ENCODE data around the gene CHERP. TPM values are rescaled to one million over a fixed set of nuclear protein-coding genes. Genes with fewer than 3 reads are reported as not detected.

Gene CHERP
- total and polyA plus RNA-seq, 2 donors (not counting 1 experiment from before 2014, with no cell fraction given), result 2.4 to 6.1 TPM

- Histone ChIP-seq H3K4me3 (replicated peaks in 1 of 4; ENCODE audit: control extremely low read depth in 1 of 4, insufficient read depth in 1 of 4, low read depth in 3 of 4, low read length in 4 of 4) (no peak overlapping the region), H4K20me1 (ENCODE audit: control insufficient read depth, extremely low read depth, insufficient read depth, low read length) (no peaks in the 10 kb centered on the region), H3K79me2 (ENCODE audit: control insufficient read depth, insufficient read depth, low read length) (no peaks in the 10 kb centered on the region), H3K27me3 (ENCODE audit: control insufficient read depth, insufficient read depth, low read length) (no peaks in the 10 kb centered on the region), H3K4me2 (ENCODE audit: extremely low read depth, insufficient read depth, low read length) (no peak overlapping the region), H3K4me1 (ENCODE audit: control insufficient read depth, extremely low read depth, insufficient read depth, low read length) (no peaks in the 10 kb centered on the region), H2AFZ (ENCODE audit: low read length) (no peak overlapping the region), H3K27ac (ENCODE audit: insufficient read depth, low read length) (no peak overlapping the region), H3K36me3 (ENCODE audit: control insufficient read depth, insufficient read depth, low read length) (no peaks in the 10 kb centered on the region), H3K9ac (ENCODE audit: insufficient read depth, low read length) (no peak overlapping the region), H3K9me3 (ENCODE audit: control insufficient read depth, insufficient read depth, low read depth, low read length) (no peaks in the 10 kb centered on the region)
- DNase-seq (ENCODE audit: low read depth in 2 of 2), result no peak
- TF ChIP-seq EZH2 (IDR thresholded peaks at IDR 0.05; ENCODE audit: low read length, missing control alignments), result no peak
Measured at GRCh38 chr19:16482745-16483144, 59.5 kb downstream of the CHERP start.

GRCh38 chr19:16477311-16477710 lies 64.9 kb downstream of the CHERP start:
- H3K4me2 ChIP-seq (ENCODE audit: extremely low read depth, insufficient read depth, low read length), result no peak overlapping the region
- TF ChIP-seq EZH2 (IDR thresholded peaks at IDR 0.05; ENCODE audit: low read length, missing control alignments) (no peak), CTCF (conservative IDR thresholded peaks at IDR 0.05 in 1 of 2, IDR thresholded peaks at IDR 0.05 in 1 of 2; ENCODE audit: low read depth in 1 of 2, low read length in 2 of 2) (no peak)
- no peak for DNase-seq (ENCODE audit: low read depth in 2 of 2)
- no peak overlapping the region for H2AFZ ChIP-seq (ENCODE audit: low read length)
- H3K4me1 ChIP-seq (ENCODE audit: control insufficient read depth, extremely low read depth, insufficient read depth, low read length), result peaks cover under 1% of the 10 kb centered on the region
- no peaks in the 10 kb centered on the region for H3K27me3 ChIP-seq (ENCODE audit: control insufficient read depth, insufficient read depth, low read length)
- no peak overlapping the region for H3K9ac ChIP-seq (ENCODE audit: insufficient read depth, low read length)
- no peaks in the 10 kb centered on the region for H3K79me2 ChIP-seq (ENCODE audit: control insufficient read depth, insufficient read depth, low read length)
- H3K36me3 ChIP-seq (ENCODE audit: control insufficient read depth, insufficient read depth, low read length), result no peaks in the 10 kb centered on the region
- H3K9me3 ChIP-seq (ENCODE audit: control insufficient read depth, insufficient read depth, low read depth, low read length), result no peaks in the 10 kb centered on the region
- H4K20me1 ChIP-seq (ENCODE audit: control insufficient read depth, extremely low read depth, insufficient read depth, low read length), result no peaks in the 10 kb centered on the region
- H3K27ac ChIP-seq (ENCODE audit: insufficient read depth, low read length), result no peak overlapping the region
- H3K4me3 ChIP-seq (replicated peaks in 1 of 4; ENCODE audit: control extremely low read depth in 1 of 4, insufficient read depth in 1 of 4, low read depth in 3 of 4, low read length in 4 of 4), result no peak overlapping the region

GRCh38 chr19:16476401-16476800 lies 65.8 kb downstream of the CHERP start:
- no peak overlapping the region for H3K27ac ChIP-seq (ENCODE audit: insufficient read depth, low read length)
- H3K4me1 ChIP-seq (ENCODE audit: control insufficient read depth, extremely low read depth, insufficient read depth, low read length), result peaks cover 3% of the 10 kb centered on the region
- H2AFZ ChIP-seq (ENCODE audit: low read length), result no peak overlapping the region
- H4K20me1 ChIP-seq (ENCODE audit: control insufficient read depth, extremely low read depth, insufficient read depth, low read length), result no peaks in the 10 kb centered on the region
- H3K79me2 ChIP-seq (ENCODE audit: control insufficient read depth, insufficient read depth, low read length), result peaks cover 1% of the 10 kb centered on the region
- no peak overlapping the region for H3K4me2 ChIP-seq (ENCODE audit: extremely low read depth, insufficient read depth, low read length)
- no peak for DNase-seq (ENCODE audit: low read depth in 2 of 2)
- H3K4me3 ChIP-seq (replicated peaks in 1 of 4; ENCODE audit: control extremely low read depth in 1 of 4, insufficient read depth in 1 of 4, low read depth in 3 of 4, low read length in 4 of 4), result no peak overlapping the region
- H3K9me3 ChIP-seq (ENCODE audit: control insufficient read depth, insufficient read depth, low read depth, low read length), result no peaks in the 10 kb centered on the region
- TF ChIP-seq EZH2 (IDR thresholded peaks at IDR 0.05; ENCODE audit: low read length, missing control alignments), result no peak
- TF ChIP-seq CTCF (conservative IDR thresholded peaks at IDR 0.05 in 1 of 2, IDR thresholded peaks at IDR 0.05 in 1 of 2; ENCODE audit: low read depth in 1 of 2, low read length in 2 of 2), result no peak
- H3K36me3 ChIP-seq (ENCODE audit: control insufficient read depth, insufficient read depth, low read length), result no peaks in the 10 kb centered on the region
- H3K27me3 ChIP-seq (ENCODE audit: control insufficient read depth, insufficient read depth, low read length), result no peaks in the 10 kb centered on the region
- H3K9ac ChIP-seq (ENCODE audit: insufficient read depth, low read length), result no peak overlapping the region
